Measurements from ENCODE around the gene TRIP12.
"Not testable (repeated sequence)": the region's sequence is repeated elsewhere in the genome, so short reads cannot be mapped to it uniquely, and the experiment has no call there.

Gene TRIP12

DNA sequence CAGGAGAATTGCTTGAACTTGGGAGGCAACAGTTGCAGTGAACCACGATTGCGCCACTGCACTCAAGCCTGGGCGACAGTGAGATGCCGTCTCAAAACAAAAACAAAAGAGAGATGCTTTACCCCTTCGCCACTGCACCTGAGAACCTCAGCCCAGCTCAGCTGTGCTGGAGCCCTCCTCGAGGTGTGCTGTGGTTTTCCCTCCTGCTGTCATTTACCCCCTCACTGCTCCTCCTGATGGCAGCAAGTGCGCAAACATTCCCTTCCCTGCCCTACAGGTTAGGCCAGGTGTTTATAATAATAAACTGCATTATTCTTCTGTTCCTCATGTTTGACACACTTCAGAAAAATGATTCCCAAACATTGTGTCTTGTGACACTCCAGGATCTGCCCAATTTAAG lies 8.8 kb upstream of the TRIP12 start:
- no peak for DNase-seq

DNA sequence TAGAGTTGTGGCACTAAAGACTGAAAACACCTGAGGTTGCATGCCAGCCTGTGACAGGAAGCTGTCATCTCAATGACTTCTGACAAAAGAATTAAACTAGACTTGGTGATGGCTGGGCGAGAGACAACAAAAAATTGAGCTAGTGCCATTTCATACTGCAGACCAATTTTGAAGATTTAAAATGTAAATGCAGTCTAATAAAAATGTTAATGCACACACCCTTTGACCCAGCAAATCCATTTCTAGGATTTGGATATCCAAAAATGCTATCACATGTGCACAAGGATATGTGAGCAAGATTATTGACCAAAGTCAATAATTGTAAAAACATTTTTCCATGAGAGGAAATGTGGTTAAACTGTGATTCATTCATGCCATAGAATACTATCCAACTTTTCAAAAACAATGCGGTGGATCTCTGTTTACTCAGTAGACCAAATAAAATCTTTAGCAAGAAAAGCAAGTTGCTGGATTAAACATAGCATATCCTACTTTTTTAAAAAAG lies 6.1 kb upstream of the TRIP12 start:
- DNase-seq: no peak
- no peak for TF ChIP-seq POLR2A (IDR thresholded peaks at IDR 0.05; ENCODE audit: low read length)
- TF ChIP-seq GATA1 (IDR thresholded peaks at IDR 0.05; ENCODE audit: low read depth, low read length): no peak

More for the DNA sequence above, 8.8 kb upstream of the TRIP12 start:
- no peak for TF ChIP-seq GATA1 (IDR thresholded peaks at IDR 0.05; ENCODE audit: low read depth, low read length)
- no peak for TF ChIP-seq POLR2A (IDR thresholded peaks at IDR 0.05; ENCODE audit: low read length)

DNA sequence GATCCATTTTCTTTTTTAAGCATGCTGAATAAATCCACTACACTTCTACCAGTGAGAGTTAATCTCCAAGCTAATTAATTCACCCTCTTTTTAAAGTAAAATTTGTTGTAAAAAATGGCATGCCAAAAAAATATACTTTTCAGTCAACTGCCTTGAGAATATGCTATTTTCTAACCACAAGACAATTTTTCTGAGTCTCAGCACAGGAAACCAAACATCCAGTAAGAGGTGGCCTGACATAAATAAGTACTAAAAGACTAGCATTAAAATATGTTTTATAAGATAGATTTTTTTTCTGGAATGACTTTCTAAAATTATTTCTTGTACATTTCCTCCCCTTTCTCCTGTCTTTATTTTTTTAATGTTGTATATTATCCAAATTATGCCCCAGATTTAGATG lies 3.4 kb upstream of the TRIP12 start:
- TF ChIP-seq POLR2A (IDR thresholded peaks at IDR 0.05; ENCODE audit: low read length) (no peak), GATA1 (IDR thresholded peaks at IDR 0.05; ENCODE audit: low read depth, low read length) (no peak)
- no peak for DNase-seq

DNA sequence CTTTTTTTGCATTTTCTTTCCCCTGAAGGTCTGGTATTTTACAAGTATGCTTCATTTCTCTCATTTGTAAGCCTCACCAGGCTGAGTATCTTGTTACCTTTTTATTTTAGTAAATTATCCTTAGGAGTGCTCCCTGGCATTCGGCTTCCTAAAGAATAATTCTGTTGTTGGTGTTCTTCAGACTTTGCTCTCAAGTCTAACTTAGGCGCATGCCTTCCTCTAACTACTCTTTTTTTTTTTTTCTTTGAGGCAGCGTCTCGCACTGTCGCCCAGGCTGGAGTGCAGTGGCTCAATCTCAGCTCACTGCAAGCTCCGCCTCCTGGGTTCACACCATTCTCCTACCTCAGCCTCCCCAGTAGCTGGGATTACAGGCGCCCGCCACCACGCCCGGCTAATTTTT lies 2.7 kb upstream of the TRIP12 start:
- not testable (repeated sequence) for DNase-seq

DNA sequence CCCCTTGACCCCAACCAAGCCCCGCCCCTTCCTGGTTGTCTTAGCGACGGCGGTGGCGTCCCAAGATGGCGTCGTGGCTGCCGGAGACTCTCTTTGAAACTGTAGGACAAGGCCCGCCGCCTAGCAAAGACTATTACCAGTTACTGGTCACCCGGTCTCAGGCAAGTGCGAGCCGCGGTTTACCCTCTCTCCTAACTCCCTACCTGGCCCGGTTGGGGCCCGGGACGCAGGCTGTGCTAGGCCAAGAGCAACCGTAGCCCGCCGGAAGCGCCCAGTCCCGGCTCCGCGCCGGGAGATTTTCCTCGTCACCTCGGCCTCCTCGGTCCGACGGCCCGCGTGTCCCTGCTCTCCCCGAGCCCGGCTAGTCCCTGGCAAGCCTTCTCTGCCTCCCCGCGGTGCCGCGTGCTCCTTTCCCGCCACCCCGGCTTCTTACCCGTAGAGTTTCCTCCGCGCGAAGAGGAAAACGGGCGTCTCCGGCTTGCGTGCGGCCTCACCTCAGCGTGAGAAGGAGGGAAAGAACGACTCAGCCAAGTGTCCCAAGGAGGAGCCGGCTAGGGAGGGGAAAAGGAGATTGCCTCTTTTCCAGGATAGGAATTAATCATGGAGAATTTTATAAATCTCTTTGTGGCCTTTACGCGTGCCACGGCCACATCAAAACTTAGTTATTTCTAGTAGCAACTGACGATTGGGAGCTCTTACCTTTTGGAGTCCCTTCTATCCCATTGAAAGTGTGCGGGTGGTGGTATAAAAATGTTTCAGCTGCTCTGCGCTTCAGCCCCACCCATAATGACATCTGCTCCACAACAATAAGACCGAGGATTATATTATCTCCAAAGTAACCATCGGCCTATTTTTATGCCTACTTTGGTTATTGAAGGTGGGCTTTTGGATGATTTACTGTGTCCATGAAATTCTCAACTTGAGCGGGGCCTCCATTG lies 909 bp upstream of the TRIP12 start, which contains the start of gene FBXO36:
FBXO36 (plus strand) TSS at position 55 of the 938 bp plus-strand sequence; CDS start at position 66, 11 bp downstream.
- DNase-seq: peak; percentile 95 to 96
- TF ChIP-seq GATA1 (IDR thresholded peaks at IDR 0.05; ENCODE audit: low read depth, low read length) (no peak), POLR2A (IDR thresholded peaks at IDR 0.05; ENCODE audit: low read length) (peak; percentile 41)

DNA sequence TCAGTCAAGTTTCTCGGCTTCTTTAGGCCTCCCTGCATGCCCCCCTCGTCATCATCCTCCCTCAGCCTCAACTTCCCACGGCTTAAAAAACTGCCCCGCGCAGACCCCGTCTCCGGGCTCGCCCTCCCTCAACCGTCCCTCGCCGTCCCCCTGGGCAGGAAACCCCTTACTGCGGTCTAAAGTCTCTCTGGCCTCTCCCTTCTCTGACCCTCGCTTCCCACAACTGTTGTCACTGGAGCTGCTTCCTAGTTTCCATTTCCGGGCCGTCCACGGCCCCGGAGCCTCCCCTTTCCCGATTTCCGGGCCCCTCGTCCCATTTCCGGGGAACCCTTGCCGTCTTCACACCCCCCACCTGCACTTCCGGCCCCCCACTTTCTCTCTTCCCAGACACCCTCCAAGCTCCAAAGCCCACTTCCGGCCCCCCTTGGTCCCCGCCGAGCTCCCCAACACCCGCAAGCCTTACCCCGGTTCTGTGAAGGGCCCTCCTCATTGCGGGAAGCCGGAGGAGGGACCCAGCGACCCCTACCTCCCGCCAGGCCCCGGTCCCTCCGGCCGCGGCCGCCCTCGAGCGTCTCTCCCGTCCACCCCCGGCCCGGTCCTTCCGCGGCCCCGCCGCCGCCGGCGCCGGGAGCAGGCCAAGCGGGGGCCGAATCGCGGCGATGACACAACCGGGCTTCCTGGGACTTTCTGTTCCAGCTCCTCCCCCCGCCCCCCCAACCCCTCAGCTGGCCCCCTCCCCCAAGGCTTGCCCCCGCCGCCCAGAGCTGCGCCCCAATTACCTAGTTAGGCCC lies 513 bp downstream of the TRIP12 start:
- TF ChIP-seq POLR2A (IDR thresholded peaks at IDR 0.05; ENCODE audit: low read length) (no peak), GATA1 (IDR thresholded peaks at IDR 0.05; ENCODE audit: low read depth, low read length) (no peak)
- DNase-seq: peak; percentile 77 to 81

DNA sequence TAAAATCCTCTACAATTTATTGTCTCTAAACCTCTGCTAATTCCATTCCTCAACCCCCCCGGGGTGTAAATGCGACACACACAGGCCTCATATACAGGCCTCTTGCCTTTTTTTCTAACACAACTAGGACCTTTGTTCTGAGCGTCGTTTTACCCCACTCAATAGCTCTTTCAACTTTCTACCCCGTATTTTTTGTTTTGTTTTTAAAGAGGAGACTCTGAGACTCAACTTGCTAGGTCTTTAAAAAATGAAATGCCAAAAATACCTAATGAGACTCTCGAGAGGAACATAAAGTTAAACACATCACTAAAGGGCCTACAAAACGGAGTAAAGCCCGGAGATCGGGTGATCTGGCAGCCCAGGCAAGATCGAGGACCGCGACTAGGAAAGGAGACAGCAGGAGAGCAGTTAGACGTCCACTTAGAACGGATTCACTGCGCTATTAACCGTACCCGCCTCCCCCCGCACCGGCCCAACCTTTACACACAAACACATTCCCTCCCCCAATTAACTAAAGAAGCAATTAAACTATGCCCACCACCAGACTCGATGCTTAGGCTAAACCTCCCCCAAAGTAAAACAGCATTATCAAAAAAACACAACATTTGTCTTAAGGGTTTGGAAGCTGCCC lies 1.7 kb downstream of the TRIP12 start:
- DNase-seq: peak; percentile 71
- no peak for TF ChIP-seq POLR2A (IDR thresholded peaks at IDR 0.05; ENCODE audit: low read length)
- TF ChIP-seq GATA1 (IDR thresholded peaks at IDR 0.05; ENCODE audit: low read depth, low read length): no peak

DNA sequence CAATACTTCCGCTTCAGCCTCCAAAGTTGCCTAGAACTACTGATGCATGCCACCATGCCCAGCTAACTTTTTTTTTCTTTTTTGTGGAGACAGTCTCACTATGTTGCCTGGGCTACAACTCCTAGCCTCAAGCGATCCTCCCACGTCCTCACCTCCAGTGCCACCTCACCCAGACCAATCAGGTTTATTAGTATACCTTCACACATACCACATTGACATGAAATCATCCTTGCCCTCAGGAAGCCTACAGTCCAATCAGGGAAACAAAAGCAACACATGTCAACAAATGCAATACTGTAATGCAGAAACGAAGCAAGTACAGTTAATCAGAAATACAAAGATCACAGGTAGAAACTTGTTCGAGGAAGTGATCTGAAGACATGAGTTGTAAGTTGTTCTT lies 4.0 kb downstream of the TRIP12 start:
- no peak for DNase-seq
- TF ChIP-seq GATA1 (IDR thresholded peaks at IDR 0.05; ENCODE audit: low read depth, low read length) (no peak), POLR2A (IDR thresholded peaks at IDR 0.05; ENCODE audit: low read length) (no peak)

DNA sequence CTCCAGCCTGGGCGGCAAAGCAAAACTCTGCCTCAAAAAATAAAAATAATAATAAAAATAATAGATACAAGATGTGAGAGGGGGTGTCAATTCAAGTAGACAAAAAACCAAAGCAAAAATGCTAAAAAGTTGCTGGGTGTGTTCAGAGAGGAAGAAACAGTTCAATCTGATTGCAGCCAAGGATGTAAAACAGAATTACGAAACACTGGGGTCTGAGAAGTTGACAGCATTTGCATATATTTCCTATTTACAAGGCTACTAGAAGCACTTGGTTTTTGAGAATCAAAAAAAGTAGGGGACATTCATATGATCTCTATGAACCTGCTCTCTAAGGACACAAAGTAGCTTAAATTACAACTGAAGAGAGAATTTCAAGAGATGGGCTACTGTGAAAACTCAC lies 7.6 kb downstream of the TRIP12 start:
- DNase-seq: peak in 1 of 2 experiments; percentile 15
- TF ChIP-seq POLR2A (IDR thresholded peaks at IDR 0.05; ENCODE audit: low read length): no peak
- no peak for TF ChIP-seq GATA1 (IDR thresholded peaks at IDR 0.05; ENCODE audit: low read depth, low read length)

DNA sequence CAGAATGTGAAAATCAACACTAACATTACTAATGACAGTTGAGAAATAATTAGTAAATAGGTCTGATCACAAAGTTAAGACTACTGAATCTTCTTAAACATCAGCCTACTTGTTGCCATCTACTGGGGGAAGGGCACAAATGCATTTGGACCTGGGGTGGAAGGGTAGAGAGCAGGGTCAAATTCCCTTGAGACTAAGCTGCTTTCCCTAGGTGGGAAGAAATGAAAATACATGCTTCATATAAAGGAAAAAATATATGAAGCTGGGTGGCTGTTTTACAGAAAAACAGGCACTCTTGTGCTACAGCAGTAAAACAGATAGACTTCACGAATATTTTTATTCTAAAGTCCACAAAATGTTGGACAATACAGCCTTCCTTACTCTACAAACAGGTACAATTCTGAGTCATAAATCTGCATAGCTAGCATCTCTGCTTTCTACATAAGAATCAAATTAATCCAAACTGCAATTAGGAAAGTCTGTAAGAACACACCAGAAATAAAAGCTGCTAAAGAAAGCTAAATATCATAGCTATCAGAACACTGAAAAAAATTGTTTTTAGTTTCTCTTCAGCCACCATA lies 10.9 kb downstream of the TRIP12 start:
- peak; percentile 62 to 65 for DNase-seq
- TF ChIP-seq GATA1 (IDR thresholded peaks at IDR 0.05; ENCODE audit: low read depth, low read length) (no peak), POLR2A (IDR thresholded peaks at IDR 0.05; ENCODE audit: low read length) (no peak)

DNA sequence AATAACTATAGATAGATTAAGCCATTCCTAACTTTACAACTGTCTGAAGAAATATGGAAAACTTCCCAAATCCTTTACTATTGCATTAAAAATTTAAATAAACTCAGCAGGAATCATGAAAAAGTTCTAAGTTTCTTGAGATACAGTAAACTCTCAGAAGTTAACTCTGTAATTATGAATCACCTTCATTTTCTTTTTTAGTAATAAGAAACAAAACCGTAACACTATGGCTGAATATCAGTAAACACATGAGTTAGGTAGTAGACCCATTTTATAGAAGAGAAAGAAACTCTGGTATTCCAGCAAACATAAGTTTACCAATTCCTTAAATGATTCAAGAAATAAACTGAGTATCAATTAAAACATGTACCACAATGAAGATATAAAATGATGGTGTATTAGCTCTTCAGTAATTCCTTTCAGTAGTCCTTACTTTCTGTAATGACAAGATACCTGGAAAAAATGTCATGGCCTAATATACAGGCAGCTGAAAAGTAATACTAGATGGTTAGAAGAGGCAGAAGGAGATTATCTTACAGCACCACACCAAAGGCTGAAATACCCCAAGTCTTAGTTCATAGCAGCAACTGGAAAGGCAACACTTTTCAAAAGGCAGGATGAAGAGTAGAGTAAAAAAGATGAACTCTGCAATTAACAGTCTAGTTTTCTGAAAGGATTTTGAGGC lies 11.5 kb downstream of the TRIP12 start:
- TF ChIP-seq GATA1 (IDR thresholded peaks at IDR 0.05; ENCODE audit: low read depth, low read length) (no peak), POLR2A (IDR thresholded peaks at IDR 0.05; ENCODE audit: low read length) (no peak)
- no peak for DNase-seq

DNA sequence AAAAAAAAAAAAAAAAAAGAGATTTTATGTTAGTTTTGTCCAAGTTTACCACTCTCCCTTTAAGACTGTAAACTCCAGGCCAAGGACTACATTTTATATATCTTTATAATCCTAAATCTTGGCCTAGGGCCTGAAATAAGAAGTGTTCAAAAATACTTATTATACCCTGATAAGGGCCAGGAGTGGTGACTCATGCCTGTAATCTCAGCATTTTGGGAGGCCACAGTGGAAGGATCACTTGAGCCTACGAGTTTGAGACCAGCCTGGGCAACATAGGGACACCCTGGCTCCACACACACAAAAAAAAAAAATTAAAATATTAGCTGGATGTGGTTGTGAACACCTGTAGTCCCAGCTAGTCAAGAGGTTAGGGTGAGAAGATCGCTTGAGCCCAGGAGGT lies 12.7 kb downstream of the TRIP12 start:
- TF ChIP-seq POLR2A (IDR thresholded peaks at IDR 0.05; ENCODE audit: low read length) (no peak), GATA1 (IDR thresholded peaks at IDR 0.05; ENCODE audit: low read depth, low read length) (no peak)

DNA sequence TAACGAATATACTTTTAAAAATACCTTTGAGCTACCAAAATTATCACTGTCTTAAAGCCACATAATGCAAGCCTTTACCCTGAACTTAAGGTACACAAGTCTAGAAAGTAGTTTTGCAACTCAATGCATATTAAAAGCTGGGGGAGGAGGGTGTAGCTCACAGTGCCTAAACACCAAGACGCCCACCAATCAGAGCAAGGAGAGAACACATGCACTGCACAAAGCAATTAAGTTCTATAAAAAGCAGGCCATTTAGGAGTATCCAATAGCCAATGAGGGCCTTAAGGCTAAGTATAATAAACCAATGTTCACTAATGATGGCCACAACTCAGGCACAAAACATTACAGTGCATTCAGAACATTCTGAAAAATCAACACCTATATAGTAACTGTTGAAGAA lies 16.2 kb downstream of the TRIP12 start:
- TF ChIP-seq POLR2A (IDR thresholded peaks at IDR 0.05; ENCODE audit: low read length): no peak
- TF ChIP-seq GATA1 (IDR thresholded peaks at IDR 0.05; ENCODE audit: low read depth, low read length): no peak
- no peak for DNase-seq

More for the DNA sequence above, 12.7 kb downstream of the TRIP12 start:
- peak; percentile 40 to 60 for DNase-seq
